ENCODE results near the gene DSCAML1. TPM values are rescaled to one million over a fixed set of nuclear protein-coding genes. Genes with fewer than 3 reads are reported as not detected.
A peak's percentile ranks its signal among the peaks of the same experiment; 100 is the strongest.

Gene DSCAML1
- total RNA-seq, 1 donor from 2014 or later, result 1.4 TPM

DNA sequence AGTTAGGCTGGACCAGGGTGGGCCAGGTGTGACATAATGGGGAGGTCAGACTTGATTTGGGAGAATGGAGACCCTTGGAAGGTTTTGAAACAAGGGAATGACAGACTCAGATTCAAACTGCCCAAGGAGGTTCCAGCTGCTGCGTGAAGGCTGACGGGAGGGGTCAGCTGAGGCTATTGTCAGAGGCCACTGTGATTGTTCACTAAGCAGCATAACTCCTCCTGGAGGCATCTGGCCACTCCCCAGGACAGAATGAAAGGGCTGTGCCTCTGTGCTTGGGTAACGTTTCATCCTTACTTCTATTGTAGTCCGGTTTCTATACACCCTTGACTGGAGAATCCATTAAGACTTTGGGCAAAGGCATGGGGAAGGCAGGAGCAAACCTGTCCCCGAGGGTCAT lies 126.6 kb downstream of the DSCAML1 start:
- no peak for DNase-seq (ENCODE audit: low spot score)
- ATAC-seq, result no peak

DNA sequence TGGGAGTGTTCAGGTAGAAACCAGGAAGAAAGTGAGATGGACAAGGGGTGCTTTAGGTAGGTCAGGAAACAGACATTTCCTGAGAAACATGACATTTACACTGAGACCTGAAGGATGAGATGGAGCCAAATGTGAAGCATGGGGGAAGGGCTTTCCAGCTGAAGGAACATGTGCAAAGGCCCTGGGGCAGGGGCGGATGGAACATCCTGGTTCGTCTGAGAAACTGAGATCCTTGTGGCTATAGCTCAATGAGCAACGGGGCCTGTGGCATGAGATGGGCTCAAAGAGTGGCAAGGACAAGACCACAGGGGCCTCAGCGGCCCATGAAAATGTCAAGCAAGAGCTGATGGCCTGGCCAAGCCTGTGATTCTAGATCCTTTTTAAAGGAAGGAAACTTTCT lies 127.4 kb downstream of the DSCAML1 start:
- ATAC-seq (no peak), DNase-seq (ENCODE audit: low spot score) (no peak)

DNA sequence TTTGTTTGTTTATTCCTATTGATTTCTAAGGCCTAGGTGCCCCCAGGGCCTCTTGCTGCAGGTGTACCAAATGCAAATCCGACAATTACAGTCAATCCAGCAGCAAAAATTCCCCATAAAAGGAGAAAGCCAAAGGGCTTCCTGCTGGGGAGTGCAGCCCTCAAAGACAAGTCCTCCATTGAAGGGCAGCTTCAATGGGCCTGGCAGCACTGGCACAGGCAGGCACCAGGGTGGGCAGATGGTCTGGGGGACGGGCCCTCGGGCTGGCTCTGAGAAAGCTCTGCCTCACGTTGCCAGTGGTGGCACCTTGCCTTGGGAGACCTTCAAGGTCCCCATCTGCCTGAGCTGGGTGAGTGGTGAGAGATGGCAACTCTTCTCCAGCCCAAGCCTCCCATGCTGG lies 128.0 kb downstream of the DSCAML1 start:
- DNase-seq (ENCODE audit: low spot score), result no peak
- ATAC-seq, result no peak

DNA sequence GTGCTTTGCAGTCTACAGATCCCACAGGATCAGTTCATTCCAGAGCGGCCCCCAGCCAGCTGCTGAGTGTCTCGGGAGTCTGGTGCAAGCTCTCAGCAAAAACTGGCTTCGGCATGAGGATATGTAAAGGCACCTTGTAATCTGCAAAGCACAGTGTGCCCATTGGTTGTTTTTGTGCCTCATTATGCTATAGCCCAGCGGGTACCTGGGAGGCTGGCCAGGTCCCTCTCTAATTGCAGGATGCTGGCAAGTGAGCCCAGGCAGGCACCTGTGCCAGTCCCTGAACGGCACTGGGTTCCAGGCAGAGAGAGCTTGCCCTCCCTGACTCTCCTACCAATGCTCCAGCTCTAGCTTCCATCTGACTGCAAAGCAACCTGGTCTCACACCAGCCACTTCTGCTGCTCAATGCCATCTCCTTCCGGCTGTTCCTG lies 128.7 kb downstream of the DSCAML1 start:
- ATAC-seq (no peak), DNase-seq (ENCODE audit: low spot score) (no peak)

DNA sequence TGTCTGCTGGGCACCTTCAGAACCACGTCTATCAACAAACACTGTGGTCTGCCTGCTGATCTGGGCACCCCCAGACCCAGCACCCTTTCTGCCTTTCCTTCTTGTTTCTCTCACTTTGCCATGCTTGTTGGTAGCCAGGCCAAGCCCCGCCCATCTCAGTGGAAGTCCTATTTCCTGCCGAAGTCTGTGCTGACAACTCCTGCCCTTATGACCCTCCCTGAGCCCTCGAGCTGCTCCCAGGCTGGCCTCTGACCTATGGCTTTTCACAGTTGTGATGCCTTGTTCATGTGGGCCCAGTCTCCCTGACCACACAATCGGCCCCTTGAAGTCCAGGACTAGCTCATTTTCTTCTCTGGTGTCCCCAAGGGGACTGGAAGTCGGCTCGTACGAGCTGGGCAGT lies 132.1 kb downstream of the DSCAML1 start:
- peak; percentile 38 for ATAC-seq
- DNase-seq (ENCODE audit: low spot score), result no peak

DNA sequence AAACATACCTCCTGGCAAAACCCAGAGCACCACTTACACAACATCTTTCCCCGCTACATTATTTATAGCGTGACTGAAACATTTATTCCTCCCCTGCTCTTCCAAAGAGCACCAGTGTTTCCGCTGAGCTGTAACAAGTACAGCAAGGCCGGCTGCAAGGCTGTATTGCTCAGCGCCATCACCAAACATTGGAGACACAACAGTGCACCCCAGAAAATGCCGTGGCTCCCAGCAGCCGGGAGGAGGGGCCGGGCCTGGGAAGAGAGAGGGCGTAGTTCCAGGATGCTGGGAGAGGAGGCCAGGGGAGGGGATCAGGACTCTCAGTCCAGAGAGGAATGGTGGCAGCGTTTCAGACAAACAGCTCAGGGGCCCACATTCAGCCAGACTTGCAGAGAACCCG lies 133.2 kb downstream of the DSCAML1 start:
- ATAC-seq (no peak), DNase-seq (ENCODE audit: low spot score) (no peak)

DNA sequence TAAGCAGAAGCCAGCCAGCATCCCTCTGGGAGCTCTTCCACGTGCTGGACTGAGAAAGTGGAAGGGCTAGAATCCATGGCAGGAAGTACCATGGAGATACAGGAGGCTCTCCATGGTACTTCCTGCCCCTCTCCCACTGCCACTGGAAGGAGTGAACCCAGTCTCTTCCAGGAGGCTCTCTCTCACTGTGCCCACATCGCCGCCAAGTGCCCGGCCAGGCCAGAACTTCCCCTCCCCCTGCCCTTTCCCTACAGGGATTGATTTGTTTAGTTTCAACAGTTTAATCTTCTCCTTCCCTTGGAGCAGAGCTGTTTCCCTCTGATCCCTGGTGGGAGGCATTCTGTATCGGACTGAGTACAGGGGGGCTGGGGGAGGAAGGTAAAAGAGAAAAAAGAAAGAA lies 133.6 kb downstream of the DSCAML1 start:
- DNase-seq (ENCODE audit: low spot score) (no peak), ATAC-seq (no peak)

DNA sequence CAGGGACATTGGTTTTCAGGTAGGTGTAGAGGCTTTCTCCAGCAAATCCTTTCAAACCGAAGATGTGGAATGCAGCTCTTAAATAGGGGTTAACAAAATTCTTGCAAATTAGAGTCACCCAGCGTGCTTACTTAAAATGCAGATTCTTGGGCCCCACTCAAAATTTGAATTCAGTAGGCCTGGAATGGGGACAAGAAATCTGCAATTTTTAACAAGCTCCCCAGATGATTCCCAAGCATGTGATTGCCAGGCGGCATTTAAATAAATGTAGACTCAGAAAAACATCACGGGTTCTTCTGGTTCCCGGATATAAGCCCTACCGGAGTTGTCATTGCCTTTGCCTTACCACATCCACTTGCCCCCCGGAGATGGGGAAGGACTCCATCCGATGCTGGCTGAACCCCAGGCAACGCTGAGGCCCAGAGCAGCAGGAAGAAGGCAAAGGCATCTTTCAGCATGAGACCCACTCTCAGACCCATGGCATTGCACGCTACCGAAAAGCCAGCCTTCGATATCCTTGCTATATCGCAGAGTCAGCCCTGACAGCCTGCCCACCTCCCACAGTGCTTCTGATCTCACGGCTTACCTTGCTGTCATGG lies 134.2 kb downstream of the DSCAML1 start:
- no peak for ATAC-seq
- no peak for DNase-seq (ENCODE audit: low spot score)

DNA sequence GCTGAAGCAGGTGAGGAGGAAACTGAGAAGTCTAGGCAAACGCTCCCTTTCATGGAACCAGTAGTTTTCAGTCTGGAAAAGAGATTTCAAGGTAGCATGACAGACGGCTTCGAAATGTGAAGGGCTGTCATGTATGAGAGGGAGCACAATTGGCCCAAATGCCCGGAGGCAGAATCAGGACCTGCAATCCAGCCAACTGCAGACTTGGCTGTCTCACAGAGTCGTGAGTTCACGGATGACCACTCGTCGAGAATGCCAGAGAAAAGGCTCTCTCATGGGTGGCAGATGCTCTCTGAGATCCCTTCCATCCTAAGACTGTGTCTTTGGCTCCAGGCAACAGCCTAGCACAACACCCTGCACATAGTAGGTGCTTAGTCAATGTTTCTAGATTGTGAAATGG lies 134.8 kb downstream of the DSCAML1 start:
- no peak for DNase-seq (ENCODE audit: low spot score)
- ATAC-seq, result no peak

DNA sequence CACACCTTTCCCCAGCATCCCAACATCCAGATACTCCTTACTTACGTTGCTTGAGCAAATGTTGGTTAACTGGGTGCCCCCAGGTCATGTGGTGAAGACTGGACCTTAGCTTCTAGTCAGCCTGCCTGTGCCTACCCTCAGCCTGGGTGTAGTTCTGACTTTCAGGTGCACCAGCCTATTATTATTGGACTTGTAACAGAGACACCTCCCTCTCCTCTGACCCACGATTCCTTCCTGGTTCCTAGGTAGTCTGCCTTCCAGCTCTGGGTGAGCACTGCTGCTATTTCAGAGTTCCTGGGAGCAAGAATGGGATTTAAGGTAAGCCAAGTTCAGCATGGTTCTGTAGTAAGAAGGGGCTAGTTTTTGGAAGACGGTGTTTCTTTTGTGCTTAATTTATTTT lies 138.2 kb downstream of the DSCAML1 start:
- no peak for DNase-seq (ENCODE audit: low spot score)

DNA sequence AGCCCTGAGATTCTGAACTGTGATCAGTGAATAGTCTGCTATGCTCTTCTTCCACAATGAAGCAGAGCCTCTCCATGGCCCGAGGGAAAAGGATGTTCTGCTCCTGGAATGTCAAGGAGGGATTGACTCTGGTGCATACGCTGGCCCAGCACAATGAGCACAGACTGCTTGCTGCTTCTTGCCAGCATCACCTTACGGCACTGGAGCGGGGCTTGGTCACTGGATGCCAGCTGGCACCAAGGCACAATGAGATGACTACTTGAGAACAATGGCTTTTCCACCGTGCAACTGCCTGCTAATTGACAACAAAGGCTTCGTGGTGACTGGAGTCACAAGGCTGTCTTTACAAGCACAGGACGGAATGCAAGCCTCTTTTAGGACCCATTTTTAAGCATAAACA lies 139.2 kb downstream of the DSCAML1 start:
- ATAC-seq, result no peak
- DNase-seq (ENCODE audit: low spot score), result no peak

More for the DNA sequence above, 138.2 kb downstream of the DSCAML1 start:
- no peak for ATAC-seq

DNA sequence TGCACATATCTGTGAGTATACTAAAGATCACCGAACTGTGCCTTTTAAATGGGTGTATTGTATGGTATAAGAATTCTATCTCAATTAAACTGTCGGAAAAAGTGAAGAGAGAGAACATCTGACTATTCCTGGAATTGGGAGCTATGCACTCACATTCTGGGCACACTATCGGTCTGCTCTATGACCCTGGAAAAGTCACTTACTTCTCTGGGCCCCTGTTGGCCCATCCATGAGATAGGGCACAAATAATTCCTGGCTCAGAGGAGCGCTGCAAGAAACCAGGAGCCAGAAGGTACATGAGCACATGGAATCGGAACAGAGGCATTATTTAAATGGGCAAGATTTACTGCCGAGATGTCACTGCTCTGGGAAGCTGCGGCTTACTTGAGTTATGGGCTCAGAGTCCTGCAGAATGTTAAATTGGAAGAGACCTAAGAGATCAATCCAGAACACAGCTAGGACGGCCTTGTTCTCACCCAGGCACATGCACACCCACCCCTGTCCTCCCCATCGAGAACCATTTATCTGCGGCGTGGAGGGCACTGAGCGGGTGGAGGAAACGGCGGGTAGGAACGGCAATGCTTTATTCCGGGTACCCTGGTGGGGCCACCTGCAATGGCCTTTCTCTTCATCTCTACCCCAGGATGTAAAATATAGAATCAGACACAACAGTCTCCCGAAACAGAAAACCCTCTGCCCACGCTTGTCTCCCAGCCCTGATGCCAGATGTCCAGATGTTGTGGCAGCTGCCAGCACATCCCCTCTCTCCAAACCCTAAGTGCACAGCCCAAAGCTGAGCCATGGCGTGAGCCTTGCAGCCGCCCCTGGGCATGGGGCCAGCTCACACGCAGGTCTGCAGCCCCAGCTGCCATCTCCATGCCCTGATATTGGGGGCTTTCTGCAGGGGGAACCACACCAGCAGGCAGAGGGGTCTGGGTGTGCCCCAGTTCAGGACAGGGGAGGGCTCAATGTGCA lies 142.4 kb downstream of the DSCAML1 start:
- DNase-seq (ENCODE audit: low spot score), result no peak

DNA sequence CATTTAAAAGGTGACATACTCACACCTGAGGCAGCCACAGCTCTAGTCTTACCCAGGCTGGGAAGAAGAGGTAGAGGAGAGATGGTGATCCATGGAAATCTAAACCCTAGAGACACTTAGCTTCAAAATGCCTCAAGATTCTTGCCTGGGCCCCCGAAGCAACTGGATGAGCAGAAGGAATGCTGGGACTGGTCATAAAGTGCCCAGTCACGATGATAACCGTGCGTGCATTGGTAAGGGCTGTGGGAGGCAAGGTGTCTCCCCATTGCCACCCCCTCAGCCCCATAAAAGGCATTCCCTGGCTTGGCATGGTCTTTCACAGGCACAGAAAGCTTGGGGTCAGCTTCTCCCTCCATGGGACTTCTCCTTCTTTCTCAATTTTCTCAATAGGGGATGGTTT lies 144.5 kb downstream of the DSCAML1 start:
- ATAC-seq (no peak), DNase-seq (ENCODE audit: low spot score) (no peak)

More for the DNA sequence above, 142.4 kb downstream of the DSCAML1 start:
- ATAC-seq, result no peak

DNA sequence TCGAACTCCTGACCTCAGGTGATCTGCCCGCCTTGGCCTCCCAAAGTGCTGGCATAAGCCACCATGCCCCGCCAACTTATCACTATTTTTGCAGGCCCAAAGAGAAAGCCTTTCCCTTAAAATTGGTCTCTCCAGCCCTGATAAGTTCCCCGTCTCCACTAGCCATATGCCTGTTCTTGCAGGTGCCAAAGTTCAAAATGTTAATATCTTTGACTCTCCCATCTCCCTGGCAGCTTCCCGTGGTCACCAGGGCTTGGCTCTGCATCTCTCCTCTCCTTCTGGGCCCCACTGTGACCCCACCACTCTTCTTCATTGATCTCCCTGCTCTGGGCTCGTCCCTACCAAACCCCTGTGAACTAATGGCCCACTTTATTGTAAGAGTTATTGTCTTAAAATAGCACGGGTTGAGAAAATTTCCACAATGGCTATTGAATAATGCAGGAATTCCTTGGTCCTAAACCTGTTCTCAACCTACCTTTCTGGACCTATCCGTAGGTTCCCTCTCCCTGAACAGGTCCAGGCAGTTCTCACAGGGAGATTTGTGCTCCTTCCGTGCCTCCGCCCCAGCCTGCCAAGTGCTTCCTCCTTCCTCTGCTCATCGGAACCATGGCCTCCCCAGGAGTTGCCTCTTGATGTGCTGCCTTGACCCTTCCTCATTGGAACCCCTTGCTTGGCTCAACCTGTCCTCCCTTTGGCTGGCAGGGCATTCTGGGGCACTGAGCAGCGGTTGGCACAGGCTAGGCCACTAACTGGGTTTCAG lies 147.5 kb downstream of the DSCAML1 start:
- no peak for DNase-seq (ENCODE audit: low spot score)
- no peak for ATAC-seq

DNA sequence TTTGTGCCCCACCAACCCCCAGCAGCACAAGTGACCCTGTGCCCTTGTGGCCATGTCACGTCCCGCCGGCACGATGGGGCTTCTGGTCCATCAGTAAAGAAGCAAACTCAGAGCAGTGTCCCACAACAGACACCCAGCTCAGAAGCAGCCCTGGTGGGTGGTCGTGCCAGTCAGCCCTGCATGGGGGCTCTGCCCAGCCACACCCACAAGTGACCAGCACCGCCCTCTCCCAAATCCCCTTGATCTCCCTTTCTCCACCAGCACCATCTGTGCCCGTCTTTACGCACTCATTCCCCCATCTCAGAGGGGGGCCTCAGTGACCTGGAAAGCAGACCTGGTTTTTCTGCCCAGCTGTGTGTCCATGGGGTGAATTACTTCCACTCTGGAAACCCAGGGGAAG lies 149.1 kb downstream of the DSCAML1 start:
- no peak for ATAC-seq
- DNase-seq (ENCODE audit: low spot score), result no peak

DNA sequence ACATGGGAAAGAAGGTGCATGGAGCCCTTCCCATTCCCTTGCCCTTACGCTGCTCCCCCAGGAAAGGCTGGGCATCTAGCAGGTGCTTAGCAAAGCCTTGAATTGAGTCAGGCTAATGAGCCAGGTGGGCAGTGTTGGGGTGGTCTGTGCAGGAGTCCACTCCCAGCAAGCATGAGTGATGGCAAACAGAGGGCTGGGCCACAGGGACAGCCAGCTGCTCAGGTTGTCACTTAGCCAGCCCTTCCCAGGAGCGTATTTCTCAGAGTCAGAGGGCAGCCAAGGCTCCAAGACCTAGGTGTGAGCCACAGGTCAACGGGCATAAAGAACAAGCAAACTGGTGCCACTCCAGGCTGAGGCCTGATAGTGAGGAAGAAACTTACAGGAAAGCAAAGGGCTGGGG lies 149.8 kb downstream of the DSCAML1 start:
- ATAC-seq, result no peak
- no peak for DNase-seq (ENCODE audit: low spot score)

DNA sequence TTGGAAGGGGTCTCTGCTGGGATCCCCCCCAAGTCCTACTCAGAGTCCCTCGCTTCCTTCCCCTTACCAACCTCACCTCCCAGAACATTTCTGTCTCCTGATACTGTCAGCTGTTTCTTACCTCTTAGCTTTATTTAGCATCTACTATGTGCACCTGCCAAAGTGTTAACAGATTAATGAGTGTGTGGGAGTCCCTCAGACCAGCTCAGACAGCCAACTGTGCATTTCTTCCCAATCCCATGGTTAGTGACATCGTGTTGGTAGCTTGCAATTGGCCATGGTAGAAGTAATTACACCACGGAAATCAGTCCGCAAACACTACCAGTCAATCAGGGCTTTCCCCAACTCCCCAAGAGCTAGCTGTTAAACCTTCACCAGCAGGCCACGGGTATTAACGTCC lies 150.6 kb downstream of the DSCAML1 start:
- DNase-seq (ENCODE audit: low spot score), result no peak
- ATAC-seq, result no peak

DNA sequence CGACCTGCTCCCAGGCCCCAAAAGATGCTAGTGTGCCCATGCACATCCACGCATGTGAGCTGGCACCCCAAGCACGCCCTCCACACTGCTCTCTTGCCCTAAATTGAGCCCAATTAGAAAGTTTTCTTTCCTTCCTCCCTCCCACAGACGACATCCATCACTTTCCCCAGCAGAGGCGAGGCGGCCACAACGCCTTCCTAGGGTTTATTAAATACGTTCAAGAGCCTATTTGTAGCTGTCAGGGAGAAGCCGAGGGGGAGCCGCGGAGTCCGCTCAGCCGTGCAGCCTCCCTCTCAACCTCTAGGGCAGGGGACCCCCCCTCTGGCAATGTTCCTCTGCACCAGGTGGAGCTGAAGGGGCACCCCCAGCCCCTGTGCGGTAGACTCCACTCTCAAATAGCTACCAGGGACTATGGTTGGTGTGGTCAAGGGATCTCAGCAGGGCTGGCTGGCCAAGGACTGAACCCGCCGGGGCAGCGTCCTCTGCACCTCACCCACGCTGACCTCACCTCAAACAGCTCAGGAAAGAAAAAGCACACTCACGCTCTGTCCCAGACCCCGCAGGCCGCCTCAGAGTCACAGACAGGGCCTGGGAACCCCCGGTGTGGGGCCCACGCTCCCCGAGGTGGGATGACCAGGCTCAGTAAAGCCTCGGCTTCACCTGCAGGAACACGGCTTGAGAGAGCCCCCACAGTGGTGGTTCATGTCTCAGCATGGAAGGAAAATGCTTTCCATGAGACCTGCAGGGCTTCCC lies 152.4 kb downstream of the DSCAML1 start:
- DNase-seq (ENCODE audit: low spot score) (no peak), ATAC-seq (no peak)

DNA sequence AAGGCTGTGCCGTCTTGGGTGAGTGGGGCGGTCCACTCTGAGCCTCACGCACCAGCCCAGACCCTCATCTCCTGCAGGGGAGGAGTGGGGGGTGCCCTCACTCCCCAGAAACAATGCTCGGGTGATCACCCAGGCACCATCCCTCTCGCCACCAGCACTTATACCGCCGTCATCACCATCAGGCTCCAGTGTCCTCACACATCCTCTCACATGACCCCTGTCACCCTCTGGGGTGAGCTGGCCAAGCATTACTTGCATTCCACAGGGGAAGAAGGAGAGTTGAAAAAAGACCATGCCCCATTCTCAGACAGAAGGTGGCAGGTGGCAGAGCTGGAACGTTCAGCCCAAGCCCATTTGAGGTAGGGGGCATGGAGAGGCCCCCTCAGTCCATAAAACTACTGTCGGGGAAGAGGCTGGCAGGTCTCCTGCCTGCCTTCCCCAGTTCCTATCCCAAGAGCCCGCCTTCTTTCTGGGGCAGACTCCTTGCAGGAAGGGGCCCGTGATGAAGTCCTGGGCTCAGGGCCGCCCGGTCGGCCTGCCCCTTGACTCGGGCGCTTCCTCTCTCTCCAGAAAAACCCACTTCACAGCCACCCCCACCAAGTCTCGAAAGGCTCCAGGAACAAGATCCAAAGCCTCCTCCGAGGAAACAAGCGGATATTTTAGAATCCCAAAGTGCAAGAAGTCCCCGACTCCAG lies 153.3 kb downstream of the DSCAML1 start:
- ATAC-seq (no peak), DNase-seq (ENCODE audit: low spot score) (no peak)

DNA sequence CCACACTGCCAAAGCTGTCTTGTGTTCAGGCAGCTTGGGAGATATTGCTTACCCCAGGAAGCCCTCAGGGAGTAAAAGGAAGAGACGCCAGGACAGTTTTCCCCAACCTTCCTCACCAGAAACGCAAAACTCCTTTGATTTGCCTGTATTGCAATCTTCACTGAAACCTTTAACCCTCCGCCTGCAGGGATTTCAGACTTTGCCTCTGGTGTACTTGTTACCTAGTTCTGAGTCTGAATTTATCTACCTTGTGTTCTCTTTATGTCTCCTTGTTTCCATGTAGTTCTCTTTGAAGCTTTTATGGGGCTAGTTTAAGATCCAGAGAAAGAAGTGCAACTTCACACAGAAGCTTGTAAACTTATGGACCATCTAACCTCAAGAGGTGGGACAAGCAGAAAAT lies 154.2 kb downstream of the DSCAML1 start:
- DNase-seq (ENCODE audit: low spot score), result no peak
- ATAC-seq, result no peak
